A549 (cell line): ENCODE data around the gene P4HB. TPM values are rescaled to one million over a fixed set of nuclear protein-coding genes. Genes with fewer than 3 reads are reported as not detected.
A peak's percentile ranks its signal among the peaks of the same experiment; 100 is the strongest.

Experiments used
- ATAC-seq, 2 experiments: fragments of 200-7000 bp in 1 of 2; fragments of >200 bp in 1 of 2; cut with Nextera tagmentation in 1 of 2; cut with Tn5 transposase in 1 of 2; 3 replicates each; pipeline versions ENCODE4 v1.8.0 to v1.9.1; 2018 to 2020; ENCODE audit warnings: mild to moderate bottlenecking in 1 of 2, moderate library complexity in 1 of 2
- CTCF ChIA-PET: fragments of 300-600 bp; sonication (Branson Sonifier 250); formaldehyde crosslinking; extraction: SDS; loops from one replicate; lab custom pipeline; 2021; ENCODE audit warnings: antibody characterized with exemption, inconsistent platforms; lab: Yijun Ruan, JAX
- POLR2A ChIA-PET: fragments of 350-600 bp; formaldehyde crosslinking; extraction: SDS; loops from one replicate; lab custom pipeline; 2021; ENCODE audit warnings: antibody characterized with exemption, inconsistent platforms; lab: Yijun Ruan, JAX
- DNase-seq, 2 experiments: peaks; one replicate each; pipeline versions ENCODE4 v3.0.0 to v3.0.0-alpha.2; 2011 to 2016; ENCODE audit warnings: low read depth in 1 of 2, low spot score in 1 of 2
- FAIRE-seq: peaks from 2 replicates; lab custom pipeline; 2011; peaks lifted over from hg19 to GRCh38; lab: Jason Lieb, UNC
- H3K27ac ChIP-seq, 2 experiments: fragments of >200 bp; sonication (Bioruptor Twin); formaldehyde crosslinking; 3 replicates each; pipeline ENCODE4 v1.5.1; 2016 to 2017
- H3K4me1 ChIP-seq: fragments of >200 bp; sonication (Bioruptor Twin); formaldehyde crosslinking; 3 replicates; pipeline ENCODE4 v1.6.1; 2016
- H3K4me2 ChIP-seq: fragments of >200 bp; sonication (Bioruptor Twin); formaldehyde crosslinking; 3 replicates; pipeline ENCODE4 v1.6.1; 2016
- H3K4me3 ChIP-seq: fragments of >200 bp; sonication (Bioruptor Twin); formaldehyde crosslinking; 3 replicates; pipeline ENCODE4 v1.5.1; 2016
- H3K9me3 ChIP-seq: fragments of >200 bp; sonication (Bioruptor Twin); formaldehyde crosslinking; 3 replicates; pipeline ENCODE4 v1.6.1; 2016
- BHLHE40 ChIP-seq: IDR thresholded peaks from 2 replicates; pipeline ENCODE4 v1.6.1; 2012; ENCODE audit warnings: low read depth, low read length, inconsistent platforms
- CBX2 ChIP-seq: fragments of 200-600 bp; sonication (generic); IDR thresholded peaks from 2 replicates; pipeline ENCODE4 v1.6.1; 2016; ENCODE audit warnings: low read depth, mild to moderate bottlenecking, borderline replicate concordance
- CBX8 ChIP-seq: fragments of 200-600 bp; sonication (generic); IDR thresholded peaks from 2 replicates; pipeline ENCODE4 v1.6.1; 2016
- CHD2 ChIP-seq: fragments of 150-350 bp; IDR thresholded peaks from 2 replicates; pipeline ENCODE4 v1.6.1; 2014; ENCODE audit warnings: low read length; ENCODE audit not compliant: partially characterized antibody
- EP300 ChIP-seq, 2 experiments: fragments of >200 bp; sonication (Bioruptor Twin); formaldehyde crosslinking; IDR thresholded peaks; 2 replicates in 1 of 2; 3 replicates in 1 of 2; pipeline ENCODE4 v1.6.1; 2016 to 2017
- HDAC2 ChIP-seq: fragments of 200-600 bp; sonication (generic); IDR thresholded peaks from 2 replicates; pipeline ENCODE4 v1.6.1; 2016
- JUNB ChIP-seq: fragments of >200 bp; sonication (Bioruptor Twin); formaldehyde crosslinking; IDR thresholded peaks from 2 replicates; pipeline ENCODE4 v1.6.1; 2016
- KDM1A ChIP-seq: fragments of 200-600 bp; sonication (generic); IDR thresholded peaks from 2 replicates; pipeline ENCODE4 v1.6.1; 2016; ENCODE audit warnings: low read depth, mild to moderate bottlenecking
- MAFK ChIP-seq: fragments of 450-650 bp; IDR thresholded peaks from 2 replicates; pipeline ENCODE4 v1.6.1; 2014; ENCODE audit not compliant: partially characterized antibody
- MAZ ChIP-seq: fragments of 150-350 bp; IDR thresholded peaks from 2 replicates; pipeline ENCODE4 v1.6.1; 2014; ENCODE audit warnings: antibody characterized with exemption, low read depth, low read length, borderline replicate concordance
- PHF8 ChIP-seq: fragments of 200-600 bp; sonication (generic); IDR thresholded peaks from 2 replicates; pipeline ENCODE4 v1.6.1; 2016; ENCODE audit warnings: low read depth, mild to moderate bottlenecking, antibody characterized with exemption, moderate library complexity, borderline replicate concordance
- RFX5 ChIP-seq: fragments of 450-650 bp; IDR thresholded peaks from 2 replicates; pipeline ENCODE4 v1.7.1; 2014; ENCODE audit warnings: antibody characterized with exemption, mild to moderate bottlenecking, moderate library complexity
- RNF2 ChIP-seq: fragments of 200-600 bp; sonication (generic); IDR thresholded peaks from 2 replicates; pipeline ENCODE4 v1.6.1; 2016; ENCODE audit warnings: low read depth, mild to moderate bottlenecking, antibody characterized with exemption, moderate library complexity, borderline replicate concordance
- TP53 ChIP-seq: fragments of 250-450 bp; sonication (Bioruptor Pico); IDR thresholded peaks from 2 replicates; pipeline ENCODE4 v1.5.0; 2021; ENCODE audit warnings: mild to moderate bottlenecking, moderate library complexity
- WGBS: methylation state at CpG from one replicate; pipeline ENCODE4 v1.1.6; 2017; ENCODE audit errors: missing lambda C conversion rate; 5-methylcytosine and 5-hydroxymethylcytosine counted together
- polyA plus RNA-seq, 4 experiments: library from polyadenylated mRNA; depleted of rRNA in 3 of 4; stranded (reverse); fragments of >200 nt; fragmentation: RNase III in 1 of 4; extraction: RNeasy Plus Mini Kit Qiagen cat#74134 plus additional on column Dnase treatment in 1 of 4; gene quantifications; 2 replicates in 3 of 4; 3 replicates in 1 of 4; pipeline ENCODE4 v1.2.3, GENCODE V29; 2011 to 2017
- TF ChIP-seq, protein P1 (sequence below): fragments of 450-650 bp; IDR thresholded peaks from 2 replicates; pipeline ENCODE4 v1.6.1; 2014; ENCODE audit warnings: antibody characterized with exemption
- TF ChIP-seq, protein P2 (sequence below): fragments of >200 bp; sonication (Bioruptor Twin); formaldehyde crosslinking; IDR thresholded peaks from 3 replicates; pipeline ENCODE4 v1.6.1; 2016
- TF ChIP-seq, protein P3 (sequence below): fragments of 250-450 bp; sonication (Bioruptor Pico); IDR thresholded peaks from 2 replicates; pipeline ENCODE4 v1.5.0; 2021; ENCODE audit warnings: mild to moderate bottlenecking, moderate library complexity, borderline replicate concordance
- TF ChIP-seq, protein P4 (sequence below): IDR thresholded peaks from 2 replicates; pipeline ENCODE4 v1.6.1; 2012; ENCODE audit warnings: low read depth, borderline replicate concordance
- TF ChIP-seq, protein P5 (sequence below): fragments of >200 bp; sonication (Bioruptor Twin); formaldehyde crosslinking; IDR thresholded peaks from 3 replicates; pipeline ENCODE4 v1.5.1; 2016
- TF ChIP-seq, protein P6 (sequence below): fragments of 200-600 bp; sonication (generic); IDR thresholded peaks from 2 replicates; pipeline ENCODE4 v1.6.1; 2016; ENCODE audit warnings: antibody characterized with exemption, mild to moderate bottlenecking, moderate library complexity

The P4HB gene
- polyA plus RNA-seq, 2 of the 4 experiments (the other 2 are of a cell fraction), result 102 to 622 TPM

DNA sequence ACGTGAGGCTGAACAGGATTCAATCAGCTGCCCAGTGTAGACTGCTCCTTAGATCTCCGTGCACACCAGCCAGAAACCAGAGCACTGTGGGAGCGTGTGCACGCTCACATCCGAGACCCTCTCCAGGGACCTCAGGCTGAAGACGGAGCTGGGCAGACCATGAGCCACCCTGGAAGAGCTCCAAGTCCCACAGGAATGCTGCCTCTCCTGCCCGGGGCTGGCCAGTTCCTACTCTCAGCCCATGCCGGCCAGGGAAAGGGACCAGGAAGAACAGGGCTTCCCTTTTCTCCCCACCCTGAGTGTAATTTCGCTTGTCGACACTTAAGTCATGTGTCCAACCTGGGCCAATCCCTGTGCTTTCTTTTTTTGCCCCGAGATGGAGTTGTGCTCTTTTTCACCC, 24.2 kb upstream of the P4HB start:
- ATAC-seq, result peak; percentile 32 to 58; a peak in 5 of 6 replicates
- Histone ChIP-seq H3K4me3 (no peak overlapping the region), H3K4me1 (peaks cover 11% of the 10 kb centered on the region), H3K27ac (no peak overlapping the region), H3K4me2 (no peak overlapping the region), H3K9me3 (no peaks in the 10 kb centered on the region)
- 91% methylated on average over 11 of the region's 11 CpGs for WGBS
- CTCF ChIA-PET, result interaction anchor here (1.2 to 11.2 kb wide), 3 partner anchors 9 to 32 kb away, joined by 4 to 126 read pairs (median 6); partner anchors contain the start of gene ARHGDIA
- no peak for DNase-seq
- no peak for TF ChIP-seq EP300 (IDR thresholded peaks at IDR 0.05)
- TF ChIP-seq, protein P1, sequence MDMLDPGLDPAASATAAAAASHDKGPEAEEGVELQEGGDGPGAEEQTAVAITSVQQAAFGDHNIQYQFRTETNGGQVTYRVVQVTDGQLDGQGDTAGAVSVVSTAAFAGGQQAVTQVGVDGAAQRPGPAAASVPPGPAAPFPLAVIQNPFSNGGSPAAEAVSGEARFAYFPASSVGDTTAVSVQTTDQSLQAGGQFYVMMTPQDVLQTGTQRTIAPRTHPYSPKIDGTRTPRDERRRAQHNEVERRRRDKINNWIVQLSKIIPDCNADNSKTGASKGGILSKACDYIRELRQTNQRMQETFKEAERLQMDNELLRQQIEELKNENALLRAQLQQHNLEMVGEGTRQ, result peak; percentile 2; the same call in 1 of the 2 replicates
- POLR2A ChIA-PET, result no interaction called here
- no peak for FAIRE-seq

DNA sequence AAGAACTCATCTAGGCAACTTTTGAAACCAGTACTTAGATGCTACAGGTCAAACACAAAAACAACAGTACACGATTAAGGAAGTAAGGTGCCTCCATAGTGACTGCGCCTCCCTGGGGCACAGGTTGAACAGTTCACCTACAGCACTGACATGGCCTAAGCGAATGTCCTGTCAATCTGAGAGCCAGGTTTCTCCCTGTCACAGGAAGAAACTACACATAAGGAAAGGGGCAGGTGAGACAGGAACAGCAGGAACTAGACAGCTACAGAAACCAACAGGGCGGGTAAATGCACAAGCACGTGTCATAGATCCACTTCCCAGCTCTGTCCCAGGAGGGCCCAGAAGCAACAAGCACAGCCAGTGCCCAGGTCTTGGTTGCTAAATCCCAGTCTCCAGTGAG, 18.8 kb upstream of the P4HB start:
- H3K4me3 ChIP-seq, result no peak overlapping the region
- TF ChIP-seq RFX5, result no peak
- TF ChIP-seq BHLHE40, result no peak
- TF ChIP-seq, protein P2, sequence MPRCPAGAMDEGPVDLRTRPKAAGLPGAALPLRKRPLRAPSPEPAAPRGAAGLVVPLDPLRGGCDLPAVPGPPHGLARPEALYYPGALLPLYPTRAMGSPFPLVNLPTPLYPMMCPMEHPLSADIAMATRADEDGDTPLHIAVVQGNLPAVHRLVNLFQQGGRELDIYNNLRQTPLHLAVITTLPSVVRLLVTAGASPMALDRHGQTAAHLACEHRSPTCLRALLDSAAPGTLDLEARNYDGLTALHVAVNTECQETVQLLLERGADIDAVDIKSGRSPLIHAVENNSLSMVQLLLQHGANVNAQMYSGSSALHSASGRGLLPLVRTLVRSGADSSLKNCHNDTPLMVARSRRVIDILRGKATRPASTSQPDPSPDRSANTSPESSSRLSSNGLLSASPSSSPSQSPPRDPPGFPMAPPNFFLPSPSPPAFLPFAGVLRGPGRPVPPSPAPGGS, result no peak
- TF ChIP-seq TP53 (CRISPR knock-in tag), result no peak
- TF ChIP-seq MAFK, result no peak
- no peak for TF ChIP-seq KDM1A
- no peak for TF ChIP-seq CBX8
- no peak for TF ChIP-seq PHF8
- TF ChIP-seq, protein P3, sequence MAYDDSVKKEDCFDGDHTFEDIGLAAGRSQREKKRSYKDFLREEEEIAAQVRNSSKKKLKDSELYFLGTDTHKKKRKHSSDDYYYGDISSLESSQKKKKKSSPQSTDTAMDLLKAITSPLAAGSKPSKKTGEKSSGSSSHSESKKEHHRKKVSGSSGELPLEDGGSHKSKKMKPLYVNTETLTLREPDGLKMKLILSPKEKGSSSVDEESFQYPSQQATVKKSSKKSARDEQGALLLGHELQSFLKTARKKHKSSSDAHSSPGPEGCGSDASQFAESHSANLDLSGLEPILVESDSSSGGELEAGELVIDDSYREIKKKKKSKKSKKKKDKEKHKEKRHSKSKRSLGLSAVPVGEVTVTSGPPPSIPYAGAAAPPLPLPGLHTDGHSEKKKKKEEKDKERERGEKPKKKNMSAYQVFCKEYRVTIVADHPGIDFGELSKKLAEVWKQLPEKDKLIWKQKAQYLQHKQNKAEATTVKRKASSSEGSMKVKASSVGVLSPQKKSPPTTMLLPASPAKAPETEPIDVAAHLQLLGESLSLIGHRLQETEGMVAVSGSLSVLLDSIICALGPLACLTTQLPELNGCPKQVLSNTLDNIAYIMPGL (CRISPR knock-in tag), result no peak
- no peak for TF ChIP-seq CBX2
- TF ChIP-seq MAZ, result no peak
- TF ChIP-seq HDAC2, result no peak
- no peak for TF ChIP-seq RNF2
- no peak for TF ChIP-seq CHD2
- TF ChIP-seq, protein P4, sequence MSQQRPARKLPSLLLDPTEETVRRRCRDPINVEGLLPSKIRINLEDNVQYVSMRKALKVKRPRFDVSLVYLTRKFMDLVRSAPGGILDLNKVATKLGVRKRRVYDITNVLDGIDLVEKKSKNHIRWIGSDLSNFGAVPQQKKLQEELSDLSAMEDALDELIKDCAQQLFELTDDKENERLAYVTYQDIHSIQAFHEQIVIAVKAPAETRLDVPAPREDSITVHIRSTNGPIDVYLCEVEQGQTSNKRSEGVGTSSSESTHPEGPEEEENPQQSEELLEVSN, result no peak
- TF ChIP-seq, protein P5, sequence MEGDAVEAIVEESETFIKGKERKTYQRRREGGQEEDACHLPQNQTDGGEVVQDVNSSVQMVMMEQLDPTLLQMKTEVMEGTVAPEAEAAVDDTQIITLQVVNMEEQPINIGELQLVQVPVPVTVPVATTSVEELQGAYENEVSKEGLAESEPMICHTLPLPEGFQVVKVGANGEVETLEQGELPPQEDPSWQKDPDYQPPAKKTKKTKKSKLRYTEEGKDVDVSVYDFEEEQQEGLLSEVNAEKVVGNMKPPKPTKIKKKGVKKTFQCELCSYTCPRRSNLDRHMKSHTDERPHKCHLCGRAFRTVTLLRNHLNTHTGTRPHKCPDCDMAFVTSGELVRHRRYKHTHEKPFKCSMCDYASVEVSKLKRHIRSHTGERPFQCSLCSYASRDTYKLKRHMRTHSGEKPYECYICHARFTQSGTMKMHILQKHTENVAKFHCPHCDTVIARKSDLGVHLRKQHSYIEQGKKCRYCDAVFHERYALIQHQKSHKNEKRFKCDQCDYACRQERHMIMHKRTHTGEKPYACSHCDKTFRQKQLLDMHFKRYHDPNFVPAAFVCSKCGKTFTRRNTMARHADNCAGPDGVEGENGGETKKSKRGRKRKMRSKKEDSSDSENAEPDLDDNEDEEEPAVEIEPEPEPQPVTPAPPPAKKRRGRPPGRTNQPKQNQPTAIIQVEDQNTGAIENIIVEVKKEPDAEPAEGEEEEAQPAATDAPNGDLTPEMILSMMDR, result no peak
- TF ChIP-seq JUNB, result no peak
- TF ChIP-seq, protein P6, sequence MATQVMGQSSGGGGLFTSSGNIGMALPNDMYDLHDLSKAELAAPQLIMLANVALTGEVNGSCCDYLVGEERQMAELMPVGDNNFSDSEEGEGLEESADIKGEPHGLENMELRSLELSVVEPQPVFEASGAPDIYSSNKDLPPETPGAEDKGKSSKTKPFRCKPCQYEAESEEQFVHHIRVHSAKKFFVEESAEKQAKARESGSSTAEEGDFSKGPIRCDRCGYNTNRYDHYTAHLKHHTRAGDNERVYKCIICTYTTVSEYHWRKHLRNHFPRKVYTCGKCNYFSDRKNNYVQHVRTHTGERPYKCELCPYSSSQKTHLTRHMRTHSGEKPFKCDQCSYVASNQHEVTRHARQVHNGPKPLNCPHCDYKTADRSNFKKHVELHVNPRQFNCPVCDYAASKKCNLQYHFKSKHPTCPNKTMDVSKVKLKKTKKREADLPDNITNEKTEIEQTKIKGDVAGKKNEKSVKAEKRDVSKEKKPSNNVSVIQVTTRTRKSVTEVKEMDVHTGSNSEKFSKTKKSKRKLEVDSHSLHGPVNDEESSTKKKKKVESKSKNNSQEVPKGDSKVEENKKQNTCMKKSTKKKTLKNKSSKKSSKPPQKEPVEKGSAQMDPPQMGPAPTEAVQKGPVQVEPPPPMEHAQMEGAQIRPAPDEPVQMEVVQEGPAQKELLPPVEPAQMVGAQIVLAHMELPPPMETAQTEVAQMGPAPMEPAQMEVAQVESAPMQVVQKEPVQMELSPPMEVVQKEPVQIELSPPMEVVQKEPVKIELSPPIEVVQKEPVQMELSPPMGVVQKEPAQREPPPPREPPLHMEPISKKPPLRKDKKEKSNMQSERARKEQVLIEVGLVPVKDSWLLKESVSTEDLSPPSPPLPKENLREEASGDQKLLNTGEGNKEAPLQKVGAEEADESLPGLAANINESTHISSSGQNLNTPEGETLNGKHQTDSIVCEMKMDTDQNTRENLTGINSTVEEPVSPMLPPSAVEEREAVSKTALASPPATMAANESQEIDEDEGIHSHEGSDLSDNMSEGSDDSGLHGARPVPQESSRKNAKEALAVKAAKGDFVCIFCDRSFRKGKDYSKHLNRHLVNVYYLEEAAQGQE, result no peak
- TF ChIP-seq, all 56 proteins: peak for 0
- Histone ChIP-seq H3K9me3 (no peaks in the 10 kb centered on the region), H3K27ac (no peak overlapping the region), H3K4me1 (peaks cover 6% of the 10 kb centered on the region; the same call in 1 of the 3 replicates), H3K4me2 (no peak overlapping the region)
- ATAC-seq (peak; percentile 12 to 63; a peak in 1 of 6 replicates), DNase-seq (no peak), FAIRE-seq (no peak)
- CTCF ChIA-PET, result interaction anchor here (0.9 to 11.2 kb wide), 4 partner anchors 8 to 48 kb away, joined by 3 to 126 read pairs (median 4); partner anchors contain the start of genes ARHGDIA and MAFG
- POLR2A ChIA-PET, result interaction anchor here (1.3 kb wide), 1 partner anchor 9 kb away, joined by 3 read pairs; no protein-coding TSS in a partner anchor
- 87% methylated on average over 5 of the region's 5 CpGs for WGBS
